ENCODE data around the gene POLE.

Gene POLE

GRCh38 chr12:132687211-132688164 is at the start of gene POLE, which contains the start of gene PXMP2 (continued):
- TF ChIP-seq, protein P1, sequence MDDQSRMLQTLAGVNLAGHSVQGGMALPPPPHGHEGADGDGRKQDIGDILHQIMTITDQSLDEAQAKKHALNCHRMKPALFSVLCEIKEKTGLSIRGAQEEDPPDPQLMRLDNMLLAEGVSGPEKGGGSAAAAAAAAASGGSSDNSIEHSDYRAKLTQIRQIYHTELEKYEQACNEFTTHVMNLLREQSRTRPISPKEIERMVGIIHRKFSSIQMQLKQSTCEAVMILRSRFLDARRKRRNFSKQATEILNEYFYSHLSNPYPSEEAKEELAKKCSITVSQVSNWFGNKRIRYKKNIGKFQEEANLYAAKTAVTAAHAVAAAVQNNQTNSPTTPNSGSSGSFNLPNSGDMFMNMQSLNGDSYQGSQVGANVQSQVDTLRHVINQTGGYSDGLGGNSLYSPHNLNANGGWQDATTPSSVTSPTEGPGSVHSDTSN (CRISPR knock-in tag; IDR thresholded peaks at IDR 0.05), result peak; percentile 80; the same call in 1 of the 2 replicates
- TF ChIP-seq ZNF549 (tag by site-specific recombination; IDR thresholded peaks at IDR 0.05) (no peak), MZF1 (tag by site-specific recombination; IDR thresholded peaks at IDR 0.05; ENCODE audit: borderline replicate concordance) (no peak), SALL2 (tag by site-specific recombination; IDR thresholded peaks at IDR 0.05; ENCODE audit: borderline replicate concordance) (no peak), ZNF23 (tag by site-specific recombination; IDR thresholded peaks at IDR 0.05; ENCODE audit: borderline replicate concordance) (no peak), ZNF274 (IDR thresholded peaks at IDR 0.05; ENCODE audit: low read length) (no peak), ZNF274 (tag by site-specific recombination; IDR thresholded peaks at IDR 0.05; ENCODE audit: borderline replicate concordance) (no peak), ZBTB21 (tag by site-specific recombination; IDR thresholded peaks at IDR 0.05) (no peak), SCRT1 (tag by site-specific recombination; IDR thresholded peaks at IDR 0.05; ENCODE audit: borderline replicate concordance) (no peak), ZNF10 (tag by site-specific recombination; IDR thresholded peaks at IDR 0.05) (no peak), ZBTB17 (tag by site-specific recombination; IDR thresholded peaks at IDR 0.05) (no peak), ZNF677 (tag by site-specific recombination; IDR thresholded peaks at IDR 0.05) (no peak), ZNF707 (tag by site-specific recombination; IDR thresholded peaks at IDR 0.05) (no peak), ZNF157 (tag by site-specific recombination; IDR thresholded peaks at IDR 0.05) (no peak), YY1 (tag by site-specific recombination; IDR thresholded peaks at IDR 0.05) (peak; percentile 46; the same call in 1 of the 2 replicates), ZNF266 (tag by site-specific recombination; IDR thresholded peaks at IDR 0.05; ENCODE audit: low read depth) (no peak), ZNF350 (tag by site-specific recombination; IDR thresholded peaks at IDR 0.05) (no peak), ZNF16 (tag by site-specific recombination; IDR thresholded peaks at IDR 0.05; ENCODE audit: low read depth) (no peak), ZNF792 (tag by site-specific recombination; IDR thresholded peaks at IDR 0.05) (no peak), ZEB2 (tag by site-specific recombination; IDR thresholded peaks at IDR 0.05) (peak; percentile 52; the same call in 1 of the 2 replicates), ZBTB44 (tag by site-specific recombination; IDR thresholded peaks at IDR 0.05) (peak; percentile 72; the same call in 1 of the 2 replicates), ZNF600 (tag by site-specific recombination; IDR thresholded peaks at IDR 0.05) (no peak), MYNN (tag by site-specific recombination; IDR thresholded peaks at IDR 0.05; ENCODE audit: borderline replicate concordance) (no peak), ZNF416 (tag by site-specific recombination; IDR thresholded peaks at IDR 0.05) (no peak), ZNF19 (tag by site-specific recombination; IDR thresholded peaks at IDR 0.05; ENCODE audit: low read depth) (no peak)
- TF ChIP-seq, protein P2, sequence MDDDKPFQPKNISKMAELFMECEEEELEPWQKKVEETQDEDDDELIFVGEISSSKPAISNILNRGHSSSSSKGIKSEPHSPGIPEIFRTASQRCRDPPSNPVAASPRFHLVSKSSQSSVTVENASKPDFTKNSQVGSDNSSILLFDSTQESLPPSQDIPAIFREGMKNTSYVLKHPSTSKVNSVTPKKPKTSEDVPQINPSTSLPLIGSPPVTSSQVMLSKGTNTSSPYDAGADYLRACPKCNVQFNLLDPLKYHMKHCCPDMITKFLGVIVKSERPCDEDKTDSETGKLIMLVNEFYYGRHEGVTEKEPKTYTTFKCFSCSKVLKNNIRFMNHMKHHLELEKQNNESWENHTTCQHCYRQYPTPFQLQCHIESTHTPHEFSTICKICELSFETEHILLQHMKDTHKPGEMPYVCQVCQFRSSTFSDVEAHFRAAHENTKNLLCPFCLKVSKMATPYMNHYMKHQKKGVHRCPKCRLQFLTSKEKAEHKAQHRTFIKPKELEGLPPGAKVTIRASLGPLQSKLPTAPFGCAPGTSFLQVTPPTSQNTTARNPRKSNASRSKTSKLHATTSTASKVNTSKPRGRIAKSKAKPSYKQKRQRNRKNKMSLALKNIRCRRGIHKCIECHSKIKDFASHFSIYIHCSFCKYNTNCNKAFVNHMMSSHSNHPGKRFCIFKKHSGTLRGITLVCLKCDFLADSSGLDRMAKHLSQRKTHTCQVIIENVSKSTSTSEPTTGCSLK (tag by site-specific recombination; IDR thresholded peaks at IDR 0.05), result no peak
- TF ChIP-seq, protein P3, sequence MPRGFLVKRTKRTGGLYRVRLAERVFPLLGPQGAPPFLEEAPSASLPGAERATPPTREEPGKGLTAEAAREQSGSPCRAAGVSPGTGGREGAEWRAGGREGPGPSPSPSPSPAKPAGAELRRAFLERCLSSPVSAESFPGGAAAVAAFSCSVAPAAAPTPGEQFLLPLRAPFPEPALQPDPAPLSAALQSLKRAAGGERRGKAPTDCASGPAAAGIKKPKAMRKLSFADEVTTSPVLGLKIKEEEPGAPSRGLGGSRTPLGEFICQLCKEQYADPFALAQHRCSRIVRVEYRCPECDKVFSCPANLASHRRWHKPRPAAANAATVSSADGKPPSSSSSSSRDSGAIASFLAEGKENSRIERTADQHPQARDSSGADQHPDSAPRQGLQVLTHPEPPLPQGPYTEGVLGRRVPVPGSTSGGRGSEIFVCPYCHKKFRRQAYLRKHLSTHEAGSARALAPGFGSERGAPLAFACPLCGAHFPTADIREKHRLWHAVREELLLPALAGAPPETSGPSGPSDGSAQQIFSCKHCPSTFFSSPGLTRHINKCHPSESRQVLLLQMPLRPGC (tag by site-specific recombination; IDR thresholded peaks at IDR 0.05), result peak; percentile 82
- TF ChIP-seq, protein P4, sequence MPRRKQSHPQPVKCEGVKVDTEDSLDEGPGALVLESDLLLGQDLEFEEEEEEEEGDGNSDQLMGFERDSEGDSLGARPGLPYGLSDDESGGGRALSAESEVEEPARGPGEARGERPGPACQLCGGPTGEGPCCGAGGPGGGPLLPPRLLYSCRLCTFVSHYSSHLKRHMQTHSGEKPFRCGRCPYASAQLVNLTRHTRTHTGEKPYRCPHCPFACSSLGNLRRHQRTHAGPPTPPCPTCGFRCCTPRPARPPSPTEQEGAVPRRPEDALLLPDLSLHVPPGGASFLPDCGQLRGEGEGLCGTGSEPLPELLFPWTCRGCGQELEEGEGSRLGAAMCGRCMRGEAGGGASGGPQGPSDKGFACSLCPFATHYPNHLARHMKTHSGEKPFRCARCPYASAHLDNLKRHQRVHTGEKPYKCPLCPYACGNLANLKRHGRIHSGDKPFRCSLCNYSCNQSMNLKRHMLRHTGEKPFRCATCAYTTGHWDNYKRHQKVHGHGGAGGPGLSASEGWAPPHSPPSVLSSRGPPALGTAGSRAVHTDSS (tag by site-specific recombination; IDR thresholded peaks at IDR 0.05), result no peak
- TF ChIP-seq, protein P5, sequence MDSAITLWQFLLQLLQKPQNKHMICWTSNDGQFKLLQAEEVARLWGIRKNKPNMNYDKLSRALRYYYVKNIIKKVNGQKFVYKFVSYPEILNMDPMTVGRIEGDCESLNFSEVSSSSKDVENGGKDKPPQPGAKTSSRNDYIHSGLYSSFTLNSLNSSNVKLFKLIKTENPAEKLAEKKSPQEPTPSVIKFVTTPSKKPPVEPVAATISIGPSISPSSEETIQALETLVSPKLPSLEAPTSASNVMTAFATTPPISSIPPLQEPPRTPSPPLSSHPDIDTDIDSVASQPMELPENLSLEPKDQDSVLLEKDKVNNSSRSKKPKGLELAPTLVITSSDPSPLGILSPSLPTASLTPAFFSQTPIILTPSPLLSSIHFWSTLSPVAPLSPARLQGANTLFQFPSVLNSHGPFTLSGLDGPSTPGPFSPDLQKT (IDR thresholded peaks at IDR 0.05; ENCODE audit: borderline replicate concordance, low read depth, low read length), result peak; percentile 57; the same call in 1 of the 2 replicates

Measured in HEK293 (cell line).